HCT116 (cell line): ENCODE results near the gene COL7A1.

Experiments
- ATF3 ChIP-seq: IDR thresholded peaks from 2 replicates; pipeline ENCODE4 v1.6.1; 2012
- ELF1 ChIP-seq: IDR thresholded peaks from 2 replicates; pipeline ENCODE4 v1.6.1; 2012; ENCODE audit warnings: low read depth, borderline replicate concordance
- EZH2 ChIP-seq: fragments of 200-600 bp; sonication (generic); IDR thresholded peaks from 2 replicates; pipeline ENCODE4 v1.6.1; 2017; ENCODE audit warnings: antibody characterized with exemption, mixed run types
- EZH2phosphoT487 ChIP-seq: fragments of 200-600 bp; IDR thresholded peaks from 2 replicates; pipeline ENCODE4 v1.6.1; 2018; ENCODE audit warnings: antibody characterized with exemption, borderline replicate concordance
- JUND ChIP-seq: IDR thresholded peaks from 2 replicates; pipeline ENCODE4 v1.6.1; 2012
- POLR2A ChIP-seq: IDR thresholded peaks from 2 replicates; pipeline ENCODE4 v1.7.0; 2011; ENCODE audit warnings: borderline replicate concordance; ENCODE audit not compliant: insufficient read depth, insufficient read length; ENCODE audit errors: extremely low read depth
- POLR2AphosphoS5 ChIP-seq: IDR thresholded peaks from 2 replicates; pipeline ENCODE4 v1.6.1; 2011; ENCODE audit warnings: mild to moderate bottlenecking, low read depth, low read length, moderate library complexity
- RAD21 ChIP-seq: IDR thresholded peaks from 2 replicates; pipeline ENCODE4 v1.6.1; 2012; ENCODE audit warnings: low read depth, mild to moderate bottlenecking
- REST ChIP-seq: IDR thresholded peaks from 2 replicates; pipeline ENCODE4 v1.6.1; 2012; ENCODE audit warnings: low read depth
- SP1 ChIP-seq: IDR thresholded peaks from 2 replicates; pipeline ENCODE4 v1.6.1; 2012; ENCODE audit warnings: low read depth
- SRF ChIP-seq: IDR thresholded peaks from 2 replicates; pipeline ENCODE4 v1.6.1; 2012; ENCODE audit warnings: low read depth
- ZBTB33 ChIP-seq: IDR thresholded peaks from 2 replicates; pipeline ENCODE4 v1.6.1; 2011; ENCODE audit warnings: mild to moderate bottlenecking, low read length, moderate library complexity; ENCODE audit not compliant: insufficient replicate concordance; ENCODE audit errors: extremely low read depth
- ZNF274 ChIP-seq: fragments of 200-500 bp; sonication (Bioruptor generic); IDR thresholded peaks from 2 replicates; pipeline ENCODE4 v1.6.1; 2014; ENCODE audit warnings: mild to moderate bottlenecking, low read depth, low read length, inconsistent platforms
- TF ChIP-seq, protein P1 (sequence below), 3 experiments: fragments of 200-600 bp in 1 of 3; sonication (generic) in 1 of 3; IDR thresholded peaks in 2 of 3; conservative IDR thresholded peaks in 1 of 3; 2 replicates each; pipeline ENCODE4 v1.5.1; 2012 to 2017; ENCODE audit warnings: low read depth in 2 of 3, low read length in 2 of 3, antibody characterized with exemption in 1 of 3, borderline replicate concordance in 1 of 3, control low read depth in 1 of 3, mild to moderate bottlenecking in 1 of 3, mixed read lengths in 1 of 3, mixed run types in 1 of 3, moderate library complexity in 1 of 3; ENCODE audit not compliant: insufficient read depth in 1 of 3

GRCh38 chr3:48642605-48643004 lies 47.5 kb upstream of the COL7A1 start:
- TF ChIP-seq SP1 (no peak), SRF (no peak), POLR2AphosphoS5 (no peak), POLR2A (no peak), EZH2 (no peak), ZBTB33 (no peak), REST (no peak), JUND (no peak), RAD21 (no peak), ZNF274 (no peak), EZH2phosphoT487 (no peak), ELF1 (no peak), ATF3 (no peak)
- TF ChIP-seq, protein P1, sequence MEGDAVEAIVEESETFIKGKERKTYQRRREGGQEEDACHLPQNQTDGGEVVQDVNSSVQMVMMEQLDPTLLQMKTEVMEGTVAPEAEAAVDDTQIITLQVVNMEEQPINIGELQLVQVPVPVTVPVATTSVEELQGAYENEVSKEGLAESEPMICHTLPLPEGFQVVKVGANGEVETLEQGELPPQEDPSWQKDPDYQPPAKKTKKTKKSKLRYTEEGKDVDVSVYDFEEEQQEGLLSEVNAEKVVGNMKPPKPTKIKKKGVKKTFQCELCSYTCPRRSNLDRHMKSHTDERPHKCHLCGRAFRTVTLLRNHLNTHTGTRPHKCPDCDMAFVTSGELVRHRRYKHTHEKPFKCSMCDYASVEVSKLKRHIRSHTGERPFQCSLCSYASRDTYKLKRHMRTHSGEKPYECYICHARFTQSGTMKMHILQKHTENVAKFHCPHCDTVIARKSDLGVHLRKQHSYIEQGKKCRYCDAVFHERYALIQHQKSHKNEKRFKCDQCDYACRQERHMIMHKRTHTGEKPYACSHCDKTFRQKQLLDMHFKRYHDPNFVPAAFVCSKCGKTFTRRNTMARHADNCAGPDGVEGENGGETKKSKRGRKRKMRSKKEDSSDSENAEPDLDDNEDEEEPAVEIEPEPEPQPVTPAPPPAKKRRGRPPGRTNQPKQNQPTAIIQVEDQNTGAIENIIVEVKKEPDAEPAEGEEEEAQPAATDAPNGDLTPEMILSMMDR (IDR thresholded peaks at IDR 0.05 in 2 of 3, conservative IDR thresholded peaks at IDR 0.05 in 1 of 3; ENCODE audit: borderline replicate concordance in 1 of 3, insufficient read depth in 1 of 3, low read depth in 2 of 3, low read length in 2 of 3), result no peak
